Testis (tissue), 2 donors: ENCODE results near the gene KIFC3.

Experiments used
- CTCF ChIP-seq, 3 experiments: fragments of 450-650 bp in 2 of 3; fragments of 200-600 bp in 1 of 3; sonication (generic) in 1 of 3; IDR thresholded peaks; one replicate each; pipeline ENCODE4 v1.5.1; 2016 to 2019; ENCODE audit warnings: antibody characterized with exemption in 3 of 3, mild to moderate bottlenecking in 2 of 3, moderate library complexity in 1 of 3
- POLR2A ChIP-seq: fragments of 450-650 bp; IDR thresholded peaks from one replicate; pipeline ENCODE4 v1.6.1; 2017; ENCODE audit warnings: antibody characterized with exemption, mild to moderate bottlenecking, moderate library complexity

- TF ChIP-seq CTCF (IDR thresholded peaks at IDR 0.05), result no peak
- TF ChIP-seq POLR2A, result no peak
These were observed 73.7 kb downstream of the KIFC3 start for GRCh38 chr16:57728336-57729181.
